SH-SY5Y (cell line): ENCODE results near the gene MYRIP.

ENCODE experiments used
- GATA2 ChIP-seq: IDR thresholded peaks from 2 replicates; pipeline ENCODE4 v1.6.1; 2011; ENCODE audit warnings: mild to moderate bottlenecking, low read depth, low read length
- GATA3 ChIP-seq: IDR thresholded peaks from 2 replicates; pipeline ENCODE4 v1.6.1; 2011; ENCODE audit warnings: low read depth, mild to moderate bottlenecking, low read length, moderate library complexity

DNA sequence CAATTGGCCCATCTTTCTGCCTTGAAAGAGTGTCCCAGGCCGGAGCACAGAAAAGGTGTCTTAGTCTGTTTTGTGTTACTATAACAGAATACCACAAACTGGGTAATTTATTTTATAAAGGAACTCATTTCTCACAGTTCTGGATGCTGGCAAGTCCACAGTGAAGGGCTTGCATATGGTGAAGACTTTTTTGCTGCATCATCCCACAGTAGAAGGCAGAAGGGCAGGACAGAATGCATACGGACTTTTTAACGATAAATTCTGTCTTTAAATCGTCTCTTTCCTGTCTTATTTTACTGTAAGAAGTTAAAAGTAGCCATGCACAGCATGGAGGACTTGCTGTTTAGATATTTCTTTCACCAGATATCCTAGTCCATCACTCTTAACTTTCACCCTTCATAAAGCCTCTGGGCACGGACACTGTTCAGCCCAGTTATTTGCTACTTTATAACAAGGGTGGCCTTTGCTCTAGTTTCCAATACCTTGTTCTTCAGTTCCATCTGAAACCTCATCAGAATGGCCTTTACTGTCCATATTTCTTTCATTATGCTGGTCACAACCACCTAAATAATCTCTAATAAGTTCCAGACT, 489.8 kb downstream of the MYRIP start:
- TF ChIP-seq GATA3 (no peak), GATA2 (no peak)
